Aorta (tissue), 5 donors: Measurements from ENCODE around the gene BACH2. TPM values are rescaled to one million over a fixed set of nuclear protein-coding genes. Genes with fewer than 3 reads are reported as not detected.
A peak's percentile ranks its signal among the peaks of the same experiment; 100 is the strongest.

ENCODE experiments used
- ATAC-seq: fragments of 200-7000 bp; cut with Tn5 transposase; one replicate; pipeline ENCODE4 v1.9.1; 2022; ENCODE audit warnings: moderate library complexity; ENCODE audit not compliant: low FRiP score
- DNase-seq, 2 donors: peaks; one replicate each; pipeline ENCODE4 v3.0.0-alpha.2; 2020
- H3K27ac ChIP-seq, 2 donors: one replicate each; pipeline ENCODE4 v1.5.1; 2013; ENCODE audit warnings: low read length in 2 of 2, mild to moderate bottlenecking in 2 of 2, moderate library complexity in 2 of 2, control low read depth in 1 of 2, inconsistent platforms in 1 of 2, low read depth in 1 of 2
- H3K27me3 ChIP-seq, 2 donors: one replicate each; pipeline ENCODE4 v1.6.1; 2013; ENCODE audit warnings: control low read depth in 1 of 2, low read length in 1 of 2, mild to moderate bottlenecking in 1 of 2, moderate library complexity in 1 of 2; ENCODE audit not compliant: insufficient read depth in 2 of 2, control insufficient read depth in 1 of 2
- H3K36me3 ChIP-seq, 2 donors: one replicate each; pipeline ENCODE4 v1.6.1; 2013; ENCODE audit warnings: control low read depth in 1 of 2, low read length in 1 of 2, mild to moderate bottlenecking in 1 of 2; ENCODE audit not compliant: insufficient read depth in 2 of 2, control insufficient read depth in 1 of 2
- H3K4me1 ChIP-seq, 2 donors: one replicate each; pipeline ENCODE4 v1.6.1; 2013; ENCODE audit warnings: low read length in 2 of 2, control low read depth in 1 of 2, mild to moderate bottlenecking in 1 of 2, moderate library complexity in 1 of 2; ENCODE audit not compliant: insufficient read depth in 2 of 2, control insufficient read depth in 1 of 2
- H3K4me3 ChIP-seq, 2 donors: one replicate each; pipeline ENCODE4 v1.5.1; 2013; ENCODE audit warnings: low read length in 2 of 2, control low read depth in 1 of 2, mild to moderate bottlenecking in 1 of 2
- H3K9me3 ChIP-seq: one replicate; pipeline ENCODE4 v1.6.1; 2013; ENCODE audit warnings: mild to moderate bottlenecking, low read length; ENCODE audit not compliant: control insufficient read depth
- WGBS, 2 donors: extraction: QIAGEN DNeasy Blood & Tissue Kit; methylation state at CpG; one replicate each; pipeline ENCODE4 v1.1.7; 2013; 5-methylcytosine and 5-hydroxymethylcytosine counted together
- intact Hi-C, 2 donors: fragments of 100-400 bp; cut with DNase I; formaldehyde crosslinking; loops; one replicate each; pipeline versions ENCODE4 v1.14.2 to v1.15.0; 2022
- polyA plus RNA-seq, 2 donors: library from polyadenylated mRNA; stranded (reverse); fragments of 200-250 nt; gene quantifications; one replicate each; pipeline ENCODE4 v1.2.3, GENCODE V29; 2013
- total RNA-seq, 2 donors: library from RNA; stranded (reverse); fragmentation: NEBNext Ultra II Directional; extraction: Animal tissue kit (Norgen Biotek cat#: 25700); gene quantifications; one replicate each; pipeline ENCODE4 v1.2.1, GENCODE V29; 2021
- donor health status: healthy with polysubstance abuse.
- donor health status: Bipolar disorder and iron deficiency.
- donor health status: DM: no; HTN: no; CAD: no.
- donor health status: DM: no; HTN: no; CAD: no.
- donor health status: DM: yes; HTN: yes; CAD: no.

The BACH2 gene
- total and polyA plus RNA-seq, 4 donors, result 0.36 to 22.2 (median 6.1) TPM

GRCh38 chr6:89955364-89955763, 341.3 kb downstream of the BACH2 start:
- Histone ChIP-seq H3K27me3 (no peaks in the 10 kb centered on the region), H3K27ac (no peak overlapping the region), H3K9me3 (no peaks in the 10 kb centered on the region), H3K4me1 (no peaks in the 10 kb centered on the region), H3K4me3 (no peak overlapping the region), H3K36me3 (no peaks in the 10 kb centered on the region)
- intact Hi-C loops, result no loop called here
- ATAC-seq (no peak), DNase-seq (no peak)
- 85 to 86% methylated on average over 5 of the region's 5 CpGs for WGBS, 2 donors

GRCh38 chr6:89954721-89955148, 341.9 kb downstream of the BACH2 start:
- no peaks in the 10 kb centered on the region for H3K4me1 ChIP-seq
- H3K9me3 ChIP-seq, result no peaks in the 10 kb centered on the region
- no peak overlapping the region for H3K27ac ChIP-seq
- 86 to 88% methylated on average over 1 of the region's 1 CpG for WGBS, 2 donors
- no peaks in the 10 kb centered on the region for H3K36me3 ChIP-seq
- H3K27me3 ChIP-seq, result no peaks in the 10 kb centered on the region
- H3K4me3 ChIP-seq, result no peak overlapping the region
- intact Hi-C loops, result no loop called here
- DNase-seq, result no peak
- no peak for ATAC-seq

- WGBS, 2 donors, result 86 to 88% methylated on average over 4 of the region's 4 CpGs
- no peaks in the 10 kb centered on the region for H3K36me3 ChIP-seq
- H3K4me1 ChIP-seq, result no peaks in the 10 kb centered on the region
- no peak for DNase-seq
- intact Hi-C loops, result no loop called here
- no peak overlapping the region for H3K4me3 ChIP-seq
- no peaks in the 10 kb centered on the region for H3K9me3 ChIP-seq
- H3K27ac ChIP-seq, result no peak overlapping the region
- H3K27me3 ChIP-seq, result no peaks in the 10 kb centered on the region
- ATAC-seq, result no peak
Measured at GRCh38 chr6:89952686-89953085, 344.0 kb downstream of the BACH2 start.

GRCh38 chr6:89952105-89952671, 344.5 kb downstream of the BACH2 start:
- no peak for ATAC-seq
- H3K27ac ChIP-seq, result no peak overlapping the region
- intact Hi-C loops, result no loop called here
- H3K36me3 ChIP-seq, result no peaks in the 10 kb centered on the region
- WGBS, 2 donors, result 52 to 53% methylated on average over 6 of the region's 6 CpGs
- H3K9me3 ChIP-seq, result no peaks in the 10 kb centered on the region
- DNase-seq, result no peak
- no peaks in the 10 kb centered on the region for H3K4me1 ChIP-seq
- no peak overlapping the region for H3K4me3 ChIP-seq
- H3K27me3 ChIP-seq, result no peaks in the 10 kb centered on the region

GRCh38 chr6:89951574-89952104, 345.0 kb downstream of the BACH2 start:
- Histone ChIP-seq H3K4me3 (no peak overlapping the region), H3K9me3 (no peaks in the 10 kb centered on the region), H3K27ac (no peak overlapping the region), H3K36me3 (no peaks in the 10 kb centered on the region), H3K4me1 (no peaks in the 10 kb centered on the region), H3K27me3 (no peaks in the 10 kb centered on the region)
- 68 to 70% methylated on average over 15 of the region's 15 CpGs for WGBS, 2 donors
- DNase-seq, result no peak
- intact Hi-C loops, result no loop called here
- no peak for ATAC-seq

GRCh38 chr6:89950879-89951391, 345.7 kb downstream of the BACH2 start:
- Histone ChIP-seq H3K27ac (no peak overlapping the region), H3K9me3 (no peaks in the 10 kb centered on the region), H3K27me3 (no peaks in the 10 kb centered on the region), H3K36me3 (no peaks in the 10 kb centered on the region), H3K4me1 (no peaks in the 10 kb centered on the region), H3K4me3 (no peak overlapping the region)
- no peak for DNase-seq
- 92 to 94% methylated on average over 15 of the region's 15 CpGs for WGBS, 2 donors
- peak; percentile 38 for ATAC-seq
- intact Hi-C loops, result no loop called here

GRCh38 chr6:89950446-89950845, 346.2 kb downstream of the BACH2 start:
- 92 to 94% methylated on average over 17 of the region's 17 CpGs for WGBS, 2 donors
- Histone ChIP-seq H3K4me3 (no peak overlapping the region), H3K9me3 (no peaks in the 10 kb centered on the region), H3K4me1 (no peaks in the 10 kb centered on the region), H3K36me3 (no peaks in the 10 kb centered on the region), H3K27me3 (no peaks in the 10 kb centered on the region), H3K27ac (no peak overlapping the region)
- ATAC-seq, result no peak
- intact Hi-C loops, result no loop called here
- DNase-seq, result no peak

- H3K27ac ChIP-seq, result no peak overlapping the region
- no peaks in the 10 kb centered on the region for H3K27me3 ChIP-seq
- no peaks in the 10 kb centered on the region for H3K4me1 ChIP-seq
- intact Hi-C loops, result no loop called here
- WGBS, 2 donors, result 22 to 30% methylated on average over 5 of the region's 5 CpGs
- H3K36me3 ChIP-seq, result no peaks in the 10 kb centered on the region
- H3K9me3 ChIP-seq, result no peaks in the 10 kb centered on the region
- no peak overlapping the region for H3K4me3 ChIP-seq
- DNase-seq, result no peak
- ATAC-seq, result no peak
Measured at GRCh38 chr6:89948876-89949275, 347.8 kb downstream of the BACH2 start.

- intact Hi-C loops, result no loop called here
- WGBS, 2 donors, result 95 to 97% methylated on average over 1 of the region's 1 CpG
Measured at GRCh38 chr6:89944826-89945407, 351.7 kb downstream of the BACH2 start.

More at GRCh38 chr6:89944826-89945407, 351.7 kb downstream of the BACH2 start:
- no peak for DNase-seq
- Histone ChIP-seq H3K27me3 (no peaks in the 10 kb centered on the region), H3K4me3 (no peak overlapping the region), H3K27ac (no peak overlapping the region), H3K9me3 (no peaks in the 10 kb centered on the region), H3K4me1 (peaks cover 0 to 3% of the 10 kb centered on the region in 2 donors), H3K36me3 (no peaks in the 10 kb centered on the region)
- no peak for ATAC-seq
